ENCODE measurements around the gene PLEKHG4B.
"Not testable (repeated sequence)": the region's sequence is repeated elsewhere in the genome, so short reads cannot be mapped to it uniquely, and the experiment has no call there.

Gene PLEKHG4B

DNA sequence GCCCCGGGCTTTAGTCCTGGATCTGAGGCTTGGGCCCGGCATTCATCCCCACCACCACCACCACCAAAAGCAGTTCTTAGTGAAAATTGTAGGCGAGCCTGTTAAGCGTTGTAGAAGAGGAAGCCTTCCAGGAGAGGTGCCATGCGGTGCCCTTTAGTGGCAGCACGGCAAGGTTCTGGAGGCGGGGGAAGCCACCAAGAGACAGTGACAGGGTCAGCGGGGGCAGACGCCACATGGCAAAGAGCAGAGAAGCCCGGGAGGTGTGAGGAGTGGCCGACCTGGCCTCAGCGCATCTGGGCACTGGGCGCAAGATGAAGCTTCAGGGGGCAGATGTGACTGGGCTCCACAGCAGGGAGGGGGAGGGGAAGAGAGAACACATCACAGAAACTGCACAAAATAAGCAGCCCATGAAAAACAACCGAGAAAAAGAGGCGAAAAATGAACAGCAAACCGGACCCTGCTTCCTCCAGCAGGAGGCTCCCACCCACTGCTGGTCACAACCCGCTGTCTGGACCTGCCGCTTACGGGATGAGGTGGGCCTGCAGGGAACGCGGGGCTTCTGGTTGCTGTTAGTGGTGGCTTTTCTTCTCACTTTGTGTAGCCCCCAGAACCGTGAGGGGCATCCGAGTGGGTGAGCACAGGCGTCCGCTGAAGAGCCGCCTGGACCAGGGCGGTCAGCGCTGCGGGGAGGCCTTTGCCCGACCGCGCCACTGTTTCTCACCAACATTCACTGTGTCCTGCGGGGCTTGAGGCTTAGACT lies 103.6 kb downstream of the PLEKHG4B start:
- DNase-seq (ENCODE audit: extremely low spot score): no peak
- POLR2A ChIA-PET: no interaction called here
- TF ChIP-seq CTCF (IDR thresholded peaks at IDR 0.05; ENCODE audit: control extremely low read depth, extremely low read depth, low read depth, missing control alignments): no peak
- CTCF ChIA-PET: interaction anchor here (1.4 kb wide), 1 partner anchor 22 kb away, joined by 4 read pairs; the partner anchor contains the start of genes CCDC127 and SDHA

DNA sequence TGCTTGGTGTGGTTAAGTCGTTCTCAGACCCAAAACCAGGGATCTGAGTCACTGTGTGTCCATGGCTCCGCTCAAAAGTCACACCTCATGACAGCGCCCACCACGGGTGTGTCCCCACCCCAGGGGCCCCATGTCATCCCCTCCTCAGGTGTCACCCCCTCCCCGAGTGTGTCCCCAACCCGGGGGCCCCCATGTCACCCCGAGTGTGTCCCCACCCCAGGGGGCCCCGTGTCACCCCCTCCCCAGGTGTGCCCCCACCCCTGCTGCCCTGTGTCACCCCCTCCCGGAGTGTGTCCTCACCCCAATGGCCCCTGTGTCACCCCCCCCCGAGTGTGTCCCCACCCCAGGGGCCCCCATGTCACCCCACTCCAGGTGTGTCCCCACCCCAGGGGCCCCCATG lies 104.4 kb downstream of the PLEKHG4B start:
- no peak for TF ChIP-seq CTCF (IDR thresholded peaks at IDR 0.05; ENCODE audit: control extremely low read depth, extremely low read depth, low read depth, missing control alignments)
- POLR2A ChIA-PET: no interaction called here
- CTCF ChIA-PET: no interaction called here
- no peak for DNase-seq (ENCODE audit: extremely low spot score)

DNA sequence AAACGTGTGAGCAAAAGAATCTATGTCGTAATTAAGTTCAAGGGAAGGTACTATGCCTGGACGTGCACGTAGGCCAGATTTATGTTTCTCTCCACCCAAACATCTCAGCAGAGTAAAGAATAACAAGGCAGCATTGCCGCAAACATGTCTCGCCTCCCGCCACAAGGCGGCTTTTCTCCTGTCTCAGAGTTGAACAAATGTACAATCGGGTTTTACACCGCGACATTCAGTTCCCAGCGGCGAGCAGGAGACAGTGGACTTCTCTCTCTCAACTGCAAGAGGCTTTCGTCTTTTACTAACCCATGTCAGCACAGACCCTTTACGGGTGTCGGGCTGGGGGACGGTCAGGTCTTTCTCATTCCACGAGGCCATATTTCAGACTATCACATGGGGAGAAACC lies 105.1 kb downstream of the PLEKHG4B start:
- DNase-seq (ENCODE audit: extremely low spot score); POLR2A ChIA-PET; CTCF ChIA-PET: not testable (repeated sequence)

GRCh38 chr5:197892-198489 lies 106.0 kb downstream of the PLEKHG4B start:
- no peak for TF ChIP-seq CTCF (IDR thresholded peaks at IDR 0.05; ENCODE audit: control extremely low read depth, extremely low read depth, low read depth, missing control alignments)
- no peak for DNase-seq (ENCODE audit: extremely low spot score)
- ChIA-PET CTCF (interaction anchor here (2.5 kb wide), 1 partner anchor 9 kb away, joined by 13 read pairs; no protein-coding TSS in a partner anchor), POLR2A (no interaction called here)

- POLR2A ChIA-PET: no interaction called here
- DNase-seq (ENCODE audit: extremely low spot score): no peak
- CTCF ChIA-PET: interaction anchor here (2.5 kb wide), 1 partner anchor 10 kb away, joined by 13 read pairs; no protein-coding TSS in a partner anchor
- TF ChIP-seq CTCF (IDR thresholded peaks at IDR 0.05; ENCODE audit: control extremely low read depth, extremely low read depth, low read depth, missing control alignments): no peak
These were observed 106.7 kb downstream of the PLEKHG4B start for GRCh38 chr5:198516-199196.

- ChIA-PET POLR2A (no interaction called here), CTCF (interaction anchor here (2.5 kb wide), 1 partner anchor 11 kb away, joined by 13 read pairs; no protein-coding TSS in a partner anchor)
- TF ChIP-seq CTCF (IDR thresholded peaks at IDR 0.05; ENCODE audit: control extremely low read depth, extremely low read depth, low read depth, missing control alignments): no peak
- no peak for DNase-seq (ENCODE audit: extremely low spot score)
These were observed 107.4 kb downstream of the PLEKHG4B start for GRCh38 chr5:199197-199949.
